Fibroblast of the conjunctiva (primary cell): ENCODE results near the gene TIMP3.

Experiments
- DNase-seq: peaks from one replicate; pipeline ENCODE4 v3.0.0-alpha.2; 2010; ENCODE audit warnings: low read depth

TIMP3 gene

DNA sequence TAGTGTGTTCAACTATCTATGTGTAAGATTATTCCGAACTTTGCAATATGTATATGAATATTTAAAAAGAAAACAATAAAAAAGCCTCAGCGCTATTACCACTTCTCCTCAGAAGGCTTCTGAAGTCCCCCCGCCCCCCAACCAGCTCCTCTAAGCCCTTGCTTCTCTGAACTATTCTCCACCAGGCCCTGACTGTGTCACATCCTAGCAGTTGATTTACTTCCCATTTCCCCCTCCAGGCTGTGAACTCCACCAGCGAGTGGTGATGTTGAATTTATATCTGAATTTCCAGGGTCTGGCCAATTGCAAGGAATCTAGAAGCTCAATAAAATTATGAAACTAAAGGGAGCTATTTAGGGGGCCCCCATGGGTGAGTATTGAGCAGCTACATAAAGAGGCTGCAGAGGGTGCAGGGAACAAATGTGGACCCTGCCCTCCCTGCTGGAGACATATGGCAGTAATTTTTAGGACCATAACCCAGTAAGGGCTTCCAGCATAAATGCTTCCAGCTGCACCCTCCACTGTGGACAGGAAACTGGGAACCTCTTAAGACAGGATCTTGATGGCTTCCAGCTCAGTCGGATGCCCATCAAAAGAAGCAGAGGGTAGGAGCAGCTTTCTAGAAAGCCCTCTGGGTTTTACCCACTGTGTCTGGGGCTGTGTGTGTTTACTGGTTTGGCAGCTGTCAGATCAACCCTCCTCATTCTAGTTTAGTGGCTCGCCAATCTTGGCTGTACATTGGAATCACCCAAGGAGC is 81.4 kb downstream of the TIMP3 start:
- no peak for DNase-seq

DNA sequence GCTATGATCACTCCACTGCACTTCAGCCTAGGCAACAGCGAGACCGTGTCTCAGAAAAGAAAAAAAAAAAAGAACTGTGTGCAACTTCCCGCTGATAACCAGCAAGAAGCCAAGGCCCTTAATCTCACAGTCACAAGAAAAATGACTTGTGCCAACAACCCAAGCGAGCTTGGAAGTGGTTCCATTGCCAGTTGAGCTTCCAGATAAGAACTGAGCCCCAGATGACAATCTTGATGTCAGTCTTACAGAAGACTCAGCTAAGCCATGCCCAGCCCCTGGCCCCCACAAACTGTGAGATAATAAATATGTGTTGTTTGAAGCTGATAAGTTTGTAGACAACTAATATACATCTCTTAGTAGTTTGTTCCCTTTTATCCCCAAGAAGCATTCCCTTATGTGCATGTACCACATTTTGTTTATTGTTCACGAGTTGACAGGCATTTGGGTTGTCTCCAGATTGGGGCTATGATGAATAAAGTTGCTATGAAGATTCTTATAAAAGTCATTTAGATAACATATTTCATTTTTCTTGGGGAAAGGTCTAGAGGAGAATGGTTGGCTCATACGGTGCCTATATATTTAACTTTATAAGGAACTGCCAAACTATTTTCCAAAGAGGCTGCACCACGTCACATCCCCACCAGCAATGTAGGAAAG is 85.9 kb downstream of the TIMP3 start:
- DNase-seq = no peak

DNA sequence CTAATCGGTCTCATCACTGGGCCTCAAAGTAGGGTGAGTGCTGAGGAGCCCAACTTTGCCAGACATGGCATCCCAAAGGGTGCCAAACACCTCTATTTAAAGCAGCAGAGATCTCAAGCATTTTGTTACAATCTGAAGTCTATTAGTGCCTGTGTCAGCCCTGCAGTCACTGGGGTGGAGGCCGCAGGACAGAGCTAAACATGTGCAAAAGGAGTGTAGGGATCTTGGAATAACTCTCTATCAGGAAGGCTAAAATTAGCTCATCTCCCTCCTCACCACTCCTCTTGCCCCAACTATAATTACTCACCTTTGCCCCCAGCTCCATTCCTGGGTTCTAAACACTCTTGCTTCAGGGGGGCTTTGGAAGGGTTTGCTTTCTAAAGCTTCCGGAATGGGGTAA is 87.5 kb downstream of the TIMP3 start:
- DNase-seq = no peak

- DNase-seq = no peak
These were observed 95.4 kb downstream of the TIMP3 start for GRCh38 chr22:32896891-32897290.

GRCh38 chr22:32897400-32897799 is 95.9 kb downstream of the TIMP3 start:
- DNase-seq = no peak

- no peak for DNase-seq
These were observed 99.6 kb downstream of the TIMP3 start for GRCh38 chr22:32900886-32901635.

GRCh38 chr22:32901925-32902324 is 100.4 kb downstream of the TIMP3 start:
- no peak for DNase-seq

DNA sequence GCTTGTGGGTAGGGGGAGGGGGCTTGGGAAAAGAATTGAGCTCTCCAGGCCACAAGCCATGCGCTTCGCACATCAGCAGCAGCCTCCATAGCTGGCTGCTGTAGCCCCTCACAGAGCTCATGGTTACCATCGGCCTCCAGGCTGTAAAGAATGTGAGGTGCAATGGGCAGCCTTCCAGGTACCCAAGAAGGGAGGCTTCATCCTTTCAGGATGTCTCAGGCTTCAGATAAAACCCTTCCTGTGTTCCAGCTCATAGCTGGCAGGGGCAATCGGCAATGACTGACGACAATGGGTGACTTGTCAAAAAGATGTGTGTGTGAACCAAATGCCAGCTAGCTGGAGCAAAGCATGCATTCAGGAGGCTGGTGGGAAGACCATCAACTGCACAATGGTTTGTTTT is 102.0 kb downstream of the TIMP3 start:
- no peak for DNase-seq

DNA sequence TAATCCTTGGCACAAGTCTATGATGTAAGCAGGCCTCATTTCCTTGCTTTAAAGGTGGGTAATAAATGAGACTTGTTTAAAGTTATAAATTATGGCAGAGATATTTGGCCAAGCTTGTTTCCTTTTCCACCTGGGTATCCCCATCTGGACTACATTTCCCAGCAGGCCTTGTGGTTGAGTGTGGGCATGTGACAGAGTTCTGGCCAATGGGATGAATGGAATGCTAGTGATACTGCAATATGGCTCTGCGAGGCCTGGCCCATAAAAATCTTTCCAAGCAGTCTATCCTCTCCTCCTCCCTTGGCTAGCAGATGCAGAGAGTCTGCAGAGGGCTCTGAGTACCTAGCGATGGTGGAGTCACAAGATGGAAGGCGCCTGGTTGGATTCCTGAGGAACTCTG is 102.5 kb downstream of the TIMP3 start:
- DNase-seq = no peak

DNA sequence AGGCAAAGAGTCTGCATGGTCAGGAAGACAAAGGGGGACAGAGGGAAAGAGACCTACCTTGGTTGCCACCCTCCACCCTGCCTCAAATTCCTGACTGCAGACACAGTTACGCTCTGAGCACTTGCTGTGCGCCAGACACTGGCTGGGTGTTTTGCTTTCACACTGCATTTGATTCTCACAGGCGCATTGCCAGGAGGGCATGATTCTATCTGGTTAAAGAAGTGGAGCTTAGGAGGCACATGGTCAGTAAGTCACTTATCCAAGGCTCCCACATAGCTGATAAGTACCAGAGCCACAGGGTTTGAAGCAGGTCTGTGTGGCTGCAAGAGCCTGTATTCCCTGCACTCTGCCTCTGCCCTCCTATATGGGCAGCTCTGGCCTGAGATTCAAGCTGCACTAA is 103.9 kb downstream of the TIMP3 start:
- DNase-seq = no peak

DNA sequence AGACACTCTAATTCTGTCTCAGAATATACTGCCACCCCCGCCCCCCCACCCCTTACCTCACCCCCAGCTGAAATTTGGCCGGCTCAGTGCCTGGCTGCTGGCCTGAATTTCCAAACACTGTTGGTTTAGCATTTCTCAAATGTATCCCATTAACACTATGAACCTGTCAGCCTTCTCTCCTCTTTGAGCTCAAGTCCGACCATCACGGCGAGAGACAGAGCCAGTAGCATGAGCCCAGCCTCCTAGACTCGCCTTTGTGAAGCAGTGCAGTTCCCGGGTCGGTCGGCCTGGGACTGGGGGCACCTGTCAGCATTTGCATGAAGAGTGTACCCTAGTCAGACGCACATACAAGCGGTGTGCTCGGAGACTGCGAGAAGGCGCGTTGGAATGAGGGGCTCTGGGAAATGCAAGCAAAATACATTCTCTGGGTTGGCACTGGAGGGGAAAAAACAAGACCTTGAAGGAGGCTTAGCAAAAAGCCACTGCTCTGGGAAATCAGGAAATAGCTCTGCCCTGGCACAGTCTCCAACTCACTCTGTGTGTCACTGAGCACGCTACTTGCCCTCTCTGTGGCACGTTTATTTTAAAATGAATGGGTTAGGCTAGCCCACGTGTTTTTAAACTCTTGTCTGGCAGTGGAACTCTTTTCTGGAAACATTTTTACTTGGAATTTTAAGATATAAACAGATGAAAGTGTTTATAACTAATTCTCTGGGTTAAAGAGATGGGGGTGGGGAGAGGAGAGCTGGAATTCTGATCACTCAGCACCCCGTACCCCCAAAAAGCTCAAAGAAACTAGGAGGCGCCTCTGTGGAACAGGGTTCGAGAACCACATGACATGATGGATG is 108.3 kb downstream of the TIMP3 start:
- no peak for DNase-seq

DNA sequence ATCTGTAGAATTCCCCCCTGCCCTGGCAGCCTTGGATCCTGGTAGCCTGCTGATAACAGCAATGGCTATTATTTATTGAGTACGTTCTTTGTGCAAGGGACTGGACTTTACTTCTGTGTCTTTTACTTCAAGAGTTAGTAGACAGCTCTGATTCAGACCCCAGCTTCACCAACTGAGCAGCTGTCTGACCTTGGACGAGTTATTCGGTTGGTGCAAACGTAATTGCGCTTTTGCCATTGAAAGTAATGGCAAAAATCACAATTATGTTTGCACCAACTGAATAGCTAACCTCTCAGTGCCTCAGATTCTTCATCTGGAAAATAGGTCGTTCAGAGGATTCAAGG is 108.9 kb downstream of the TIMP3 start:
- no peak for DNase-seq

DNA sequence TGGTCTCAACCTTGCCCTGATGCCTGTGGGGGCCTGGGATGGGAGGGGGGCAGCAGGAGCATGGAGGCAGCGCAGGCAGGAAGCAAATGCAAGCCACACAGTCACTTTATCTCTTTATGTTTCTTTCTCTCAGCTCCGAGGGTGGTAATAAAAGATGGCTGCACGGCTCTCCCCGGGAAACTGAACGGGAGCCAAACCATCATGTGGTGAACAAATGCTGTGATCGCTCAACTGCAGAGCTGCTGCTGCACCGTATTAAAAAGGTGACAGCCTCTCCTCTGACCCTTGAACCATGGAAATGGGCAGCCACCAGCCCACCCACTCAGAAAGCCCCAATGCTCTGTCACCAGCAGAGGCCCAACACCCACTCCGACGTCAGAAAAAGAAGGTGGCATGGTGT is 110.0 kb downstream of the TIMP3 start:
- DNase-seq = no peak
